Measurements from ENCODE around the gene FOXO4. TPM values are rescaled to one million over a fixed set of nuclear protein-coding genes. Genes with fewer than 3 reads are reported as not detected.

FOXO4 gene
- total and polyA plus RNA-seq, 2 donors, result 9.4 to 12.3 TPM

DNA sequence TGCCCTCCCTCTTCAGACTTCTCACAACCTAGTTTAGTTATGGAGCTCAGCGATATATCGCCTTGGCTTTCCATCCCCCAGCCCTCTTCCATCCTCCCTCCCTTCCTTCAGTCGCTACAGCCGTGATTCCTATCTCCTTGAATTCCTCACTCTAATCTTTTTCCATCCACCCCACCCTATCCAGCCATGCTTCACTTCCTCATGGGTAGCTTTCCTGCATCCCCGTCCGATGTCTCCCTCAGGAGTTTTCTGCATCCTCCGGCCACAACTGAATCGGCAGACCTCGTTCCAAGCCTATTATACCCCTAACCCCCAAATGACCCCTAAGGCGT is 28.0 kb upstream of the FOXO4 start:
- no peak for DNase-seq (ENCODE audit: low read depth in 6 of 9, low spot score in 9 of 9)
- Histone ChIP-seq H3K36me3 (ENCODE audit: control insufficient read depth in 2 of 2, insufficient read depth in 2 of 2, low read length in 1 of 2) (peaks cover 0 to 2% of the 10 kb centered on the region in 2 donors), H3K9me3 (ENCODE audit: control insufficient read depth in 2 of 2, insufficient read depth in 1 of 2, low read length in 1 of 2) (no peaks in the 10 kb centered on the region), H3K4me3 (ENCODE audit: low read length in 2 of 2) (peak overlapping the region; percentile 59 to 65), H3K27ac (ENCODE audit: low read depth in 1 of 2, low read length in 1 of 2) (peak overlapping the region in 1 of 2 donors; percentile 23), H3K27me3 (ENCODE audit: control insufficient read depth in 2 of 2, insufficient read depth in 1 of 2, low read length in 1 of 2) (no peaks in the 10 kb centered on the region), H3K4me1 (ENCODE audit: control insufficient read depth in 2 of 2, insufficient read depth in 2 of 2, low read length in 2 of 2) (peaks cover 0 to 2% of the 10 kb centered on the region in 2 donors)
- 1% methylated on average over 10 of the region's 10 CpGs for WGBS

DNA sequence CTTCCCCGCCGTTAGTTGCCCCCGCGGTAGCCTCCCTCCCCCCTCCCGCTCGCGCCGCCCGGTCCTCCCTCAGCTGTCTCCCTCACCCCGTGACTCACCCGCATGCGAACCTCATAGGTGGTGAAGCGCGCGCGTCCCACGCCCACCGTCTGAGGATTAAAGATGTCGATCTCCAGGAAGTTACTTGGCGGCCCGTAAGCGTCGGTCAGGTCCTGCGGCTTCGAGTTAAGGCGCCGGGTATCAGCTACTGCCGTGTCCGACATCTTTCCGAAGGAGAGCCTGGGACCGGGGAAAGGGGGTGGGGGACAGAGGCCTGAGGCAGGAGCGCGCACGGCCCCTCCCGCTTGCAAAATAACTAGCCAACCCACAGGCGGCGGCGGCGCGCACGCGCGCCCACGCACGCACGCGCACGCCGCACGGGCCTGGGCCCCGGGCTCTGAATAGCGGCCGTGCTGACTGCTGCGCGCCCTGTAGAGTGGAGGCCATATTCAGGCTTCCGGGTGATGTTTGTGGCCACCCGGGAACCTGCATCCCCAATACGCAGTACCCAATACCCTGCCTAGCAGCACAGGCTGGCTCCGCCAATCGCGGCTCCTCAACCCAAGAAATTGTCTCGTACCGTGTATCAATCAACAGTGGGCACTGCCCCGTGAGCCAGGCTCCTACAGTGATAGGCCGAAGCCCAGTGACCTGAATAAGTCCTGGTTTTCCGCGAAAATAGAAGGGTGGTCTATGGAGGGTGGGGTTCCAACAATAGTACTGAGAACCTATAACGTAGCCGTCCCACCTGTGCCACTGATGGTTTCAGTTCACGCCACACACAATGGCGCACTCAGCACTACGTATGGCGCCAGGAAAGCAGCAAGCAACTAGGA is 27.4 kb upstream of the FOXO4 start, which contains the start of gene SNX12:
TSS of gene SNX12 (minus strand) at position 291 of the 875 bp plus-strand sequence. CDS start at position 263, 28 bp downstream.
- DNase-seq (ENCODE audit: low read depth in 6 of 9, low spot score in 9 of 9), result peak; percentile 66 to 94 (median 85)
- Histone ChIP-seq H3K4me1 (ENCODE audit: control insufficient read depth in 2 of 2, insufficient read depth in 2 of 2, low read length in 2 of 2) (peaks cover 0 to 2% of the 10 kb centered on the region in 2 donors), H3K27ac (ENCODE audit: low read depth in 1 of 2, low read length in 1 of 2) (peak within 1 kb of the TSS; percentile 85 to 88), H3K4me3 (ENCODE audit: low read length in 2 of 2) (peak within 1 kb of the TSS; percentile 59 to 65), H3K36me3 (ENCODE audit: control insufficient read depth in 2 of 2, insufficient read depth in 2 of 2, low read length in 1 of 2) (no peaks in the 10 kb centered on the region), H3K27me3 (ENCODE audit: control insufficient read depth in 2 of 2, insufficient read depth in 1 of 2, low read length in 1 of 2) (no peaks in the 10 kb centered on the region), H3K9me3 (ENCODE audit: control insufficient read depth in 2 of 2, insufficient read depth in 1 of 2, low read length in 1 of 2) (no peaks in the 10 kb centered on the region)
- under 1% methylated on average over 73 of the region's 73 CpGs for WGBS

DNA sequence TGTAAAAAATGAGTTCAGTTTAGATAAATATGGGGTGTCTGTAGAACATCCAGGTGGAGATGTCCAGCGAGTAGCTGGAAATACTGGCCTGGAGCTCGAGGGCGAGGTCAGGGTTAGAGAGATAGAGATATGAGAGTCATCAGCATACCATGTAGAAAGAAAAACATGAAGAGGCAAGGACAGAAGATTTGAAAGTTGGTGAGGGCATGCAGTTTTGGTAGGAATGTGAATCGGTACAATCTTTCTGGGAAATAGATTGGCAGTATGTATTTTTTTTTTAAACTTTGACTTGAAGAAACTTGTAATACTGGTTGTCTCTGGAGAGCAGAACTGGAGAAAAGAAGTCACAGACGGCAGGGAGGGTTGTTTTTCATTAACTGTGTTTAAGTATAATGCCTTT is 25.1 kb upstream of the FOXO4 start:
- WGBS, result 95% methylated on average over 5 of the region's 5 CpGs
- no peaks in the 10 kb centered on the region for H3K36me3 ChIP-seq (ENCODE audit: control insufficient read depth in 2 of 2, insufficient read depth in 2 of 2, low read length in 1 of 2)
- no peak for DNase-seq (ENCODE audit: low read depth in 6 of 9, low spot score in 9 of 9)
- H3K27me3 ChIP-seq (ENCODE audit: control insufficient read depth in 2 of 2, insufficient read depth in 1 of 2, low read length in 1 of 2), result no peaks in the 10 kb centered on the region
- H3K27ac ChIP-seq (ENCODE audit: low read depth in 1 of 2, low read length in 1 of 2), result no peak overlapping the region
- H3K9me3 ChIP-seq (ENCODE audit: control insufficient read depth in 2 of 2, insufficient read depth in 1 of 2, low read length in 1 of 2), result no peaks in the 10 kb centered on the region
- no peak overlapping the region for H3K4me3 ChIP-seq (ENCODE audit: low read length in 2 of 2)
- H3K4me1 ChIP-seq (ENCODE audit: control insufficient read depth in 2 of 2, insufficient read depth in 2 of 2, low read length in 2 of 2), result peaks cover 0 to 2% of the 10 kb centered on the region in 2 donors

DNA sequence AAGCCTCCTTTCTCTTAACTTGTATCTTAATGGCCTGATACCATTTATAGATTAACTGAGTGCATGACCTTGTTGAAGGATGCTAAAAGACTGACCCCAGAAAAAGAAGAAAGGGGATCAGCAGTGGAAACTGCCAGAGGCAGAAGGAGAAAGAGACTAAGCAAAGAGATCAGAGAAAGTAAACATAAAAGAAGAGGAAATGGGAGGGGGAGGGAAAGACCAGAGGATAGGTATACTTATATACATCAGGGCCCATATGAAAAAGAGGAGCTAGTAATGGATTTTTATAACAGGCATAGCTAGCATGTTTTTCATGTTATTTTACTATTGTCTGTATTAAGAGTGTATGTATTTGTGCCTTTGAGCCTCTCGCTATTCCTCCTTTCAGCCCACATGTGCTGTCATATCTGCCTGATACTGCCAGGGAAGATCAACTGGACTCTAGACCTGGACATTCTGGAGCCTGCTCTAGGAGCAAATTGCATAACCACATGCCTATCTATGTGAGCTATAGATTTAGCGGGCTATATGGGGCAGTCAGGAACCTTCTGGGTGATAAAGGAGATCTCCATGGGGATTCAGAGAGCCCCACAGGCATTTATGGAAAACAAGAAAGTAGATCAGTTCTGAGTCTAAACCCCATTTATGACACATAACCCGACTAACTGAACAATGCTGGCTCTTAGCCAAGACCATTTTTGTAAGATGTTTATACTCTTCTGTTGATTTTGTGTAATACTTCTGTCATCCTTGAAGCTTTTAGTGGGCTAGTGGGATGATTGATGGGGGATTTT is 14.1 kb upstream of the FOXO4 start:
- H3K36me3 ChIP-seq (ENCODE audit: control insufficient read depth in 2 of 2, insufficient read depth in 2 of 2, low read length in 1 of 2), result no peaks in the 10 kb centered on the region
- DNase-seq (ENCODE audit: low read depth in 6 of 9, low spot score in 9 of 9), result peak in 1 of 9 donors; percentile 51
- H3K4me1 ChIP-seq (ENCODE audit: control insufficient read depth in 2 of 2, insufficient read depth in 2 of 2, low read length in 2 of 2), result peaks cover 3 to 4% of the 10 kb centered on the region in 2 donors
- 86% methylated on average over 3 of the region's 3 CpGs for WGBS
- no peaks in the 10 kb centered on the region for H3K9me3 ChIP-seq (ENCODE audit: control insufficient read depth in 2 of 2, insufficient read depth in 1 of 2, low read length in 1 of 2)
- no peaks in the 10 kb centered on the region for H3K27me3 ChIP-seq (ENCODE audit: control insufficient read depth in 2 of 2, insufficient read depth in 1 of 2, low read length in 1 of 2)
- H3K27ac ChIP-seq (ENCODE audit: low read depth in 1 of 2, low read length in 1 of 2), result no peak overlapping the region
- H3K4me3 ChIP-seq (ENCODE audit: low read length in 2 of 2), result no peak overlapping the region

DNA sequence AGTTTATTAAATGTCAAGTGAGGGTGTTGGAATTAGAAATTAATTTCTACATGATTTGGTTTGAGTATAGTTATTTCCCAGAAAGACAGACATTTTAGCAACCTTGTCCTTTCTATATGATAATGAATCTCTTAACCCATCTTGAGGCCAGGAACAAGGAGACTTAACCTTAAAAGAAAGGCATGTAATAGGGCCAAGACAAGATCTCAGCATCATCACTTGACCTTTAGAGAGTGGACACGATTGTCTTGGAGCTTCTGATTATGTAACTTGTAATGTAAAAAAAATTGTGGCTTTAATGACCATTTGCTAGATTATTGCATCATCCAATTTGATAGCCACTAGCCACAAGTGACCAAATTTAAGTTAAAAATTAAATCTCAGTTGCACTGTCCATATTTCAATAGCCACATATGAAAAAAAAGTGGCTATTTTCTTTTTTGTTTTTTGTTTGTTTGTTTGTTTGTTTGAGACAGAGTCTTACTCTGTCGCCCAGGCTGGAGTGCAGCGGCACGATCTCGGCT is 13.5 kb upstream of the FOXO4 start:
- Histone ChIP-seq H3K9me3 (ENCODE audit: control insufficient read depth in 2 of 2, insufficient read depth in 1 of 2, low read length in 1 of 2) (no peaks in the 10 kb centered on the region), H3K36me3 (ENCODE audit: control insufficient read depth in 2 of 2, insufficient read depth in 2 of 2, low read length in 1 of 2) (no peaks in the 10 kb centered on the region), H3K27ac (ENCODE audit: low read depth in 1 of 2, low read length in 1 of 2) (no peak overlapping the region), H3K27me3 (ENCODE audit: control insufficient read depth in 2 of 2, insufficient read depth in 1 of 2, low read length in 1 of 2) (no peaks in the 10 kb centered on the region), H3K4me1 (ENCODE audit: control insufficient read depth in 2 of 2, insufficient read depth in 2 of 2, low read length in 2 of 2) (peaks cover 3 to 4% of the 10 kb centered on the region in 2 donors), H3K4me3 (ENCODE audit: low read length in 2 of 2) (no peak overlapping the region)
- 95% methylated on average over 5 of the region's 5 CpGs for WGBS
- no peak for DNase-seq (ENCODE audit: low read depth in 6 of 9, low spot score in 9 of 9)

DNA sequence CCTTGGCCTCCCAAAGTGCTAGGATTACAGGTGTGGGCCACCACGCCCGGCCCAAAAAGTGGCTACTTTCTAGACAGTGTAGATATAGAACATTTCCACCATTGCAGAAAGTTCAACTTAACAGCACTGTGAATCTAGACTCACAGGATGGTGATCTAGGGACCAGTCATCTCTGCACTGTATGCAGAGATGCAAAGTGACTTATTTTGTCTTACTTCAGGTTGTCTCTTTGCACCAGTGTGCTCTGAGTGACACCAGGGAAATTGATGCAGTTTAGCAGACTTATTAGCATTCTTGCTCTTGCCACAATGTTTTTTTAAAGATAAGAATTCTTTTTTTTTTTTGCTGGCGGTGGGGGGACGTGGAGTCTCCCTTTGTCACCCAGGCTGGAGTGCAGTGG is 12.8 kb upstream of the FOXO4 start:
- 96% methylated on average over 4 of the region's 4 CpGs for WGBS
- no peaks in the 10 kb centered on the region for H3K9me3 ChIP-seq (ENCODE audit: control insufficient read depth in 2 of 2, insufficient read depth in 1 of 2, low read length in 1 of 2)
- no peak for DNase-seq (ENCODE audit: low read depth in 6 of 9, low spot score in 9 of 9)

DNA sequence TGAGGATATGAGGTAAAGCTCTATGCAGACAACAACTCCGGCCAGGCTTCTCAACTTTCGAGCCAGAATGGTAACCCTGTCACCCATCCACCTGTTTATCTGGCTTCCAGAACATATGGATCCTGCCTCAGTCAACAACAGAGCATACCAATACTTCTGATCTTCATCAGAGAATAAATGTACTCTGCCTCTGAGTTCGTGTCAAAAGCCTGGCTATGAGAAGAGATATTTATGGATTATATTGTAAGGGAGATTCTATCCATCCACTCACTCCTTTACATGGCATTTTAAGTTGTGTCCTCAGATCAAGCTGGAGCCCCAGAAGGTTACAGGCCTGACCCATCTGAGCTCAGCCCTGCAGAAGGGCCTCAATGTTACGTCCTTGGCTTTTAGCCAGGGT is 9.8 kb upstream of the FOXO4 start:
- no peaks in the 10 kb centered on the region for H3K9me3 ChIP-seq (ENCODE audit: control insufficient read depth in 2 of 2, insufficient read depth in 1 of 2, low read length in 1 of 2)
- peaks cover 3 to 4% of the 10 kb centered on the region in 2 donors for H3K4me1 ChIP-seq (ENCODE audit: control insufficient read depth in 2 of 2, insufficient read depth in 2 of 2, low read length in 2 of 2)
- H3K4me3 ChIP-seq (ENCODE audit: low read length in 2 of 2), result no peak overlapping the region
- no peak overlapping the region for H3K27ac ChIP-seq (ENCODE audit: low read depth in 1 of 2, low read length in 1 of 2)
- no peaks in the 10 kb centered on the region for H3K27me3 ChIP-seq (ENCODE audit: control insufficient read depth in 2 of 2, insufficient read depth in 1 of 2, low read length in 1 of 2)
- DNase-seq (ENCODE audit: low read depth in 6 of 9, low spot score in 9 of 9), result no peak
- WGBS, result 96% methylated on average over 4 of the region's 4 CpGs
- H3K36me3 ChIP-seq (ENCODE audit: control insufficient read depth in 2 of 2, insufficient read depth in 2 of 2, low read length in 1 of 2), result no peaks in the 10 kb centered on the region

More for the DNA sequence above, 12.8 kb upstream of the FOXO4 start:
- H3K27ac ChIP-seq (ENCODE audit: low read depth in 1 of 2, low read length in 1 of 2), result no peak overlapping the region
- peaks cover 3 to 4% of the 10 kb centered on the region in 2 donors for H3K4me1 ChIP-seq (ENCODE audit: control insufficient read depth in 2 of 2, insufficient read depth in 2 of 2, low read length in 2 of 2)
- H3K4me3 ChIP-seq (ENCODE audit: low read length in 2 of 2), result no peak overlapping the region
- no peaks in the 10 kb centered on the region for H3K36me3 ChIP-seq (ENCODE audit: control insufficient read depth in 2 of 2, insufficient read depth in 2 of 2, low read length in 1 of 2)
- H3K27me3 ChIP-seq (ENCODE audit: control insufficient read depth in 2 of 2, insufficient read depth in 1 of 2, low read length in 1 of 2), result no peaks in the 10 kb centered on the region

DNA sequence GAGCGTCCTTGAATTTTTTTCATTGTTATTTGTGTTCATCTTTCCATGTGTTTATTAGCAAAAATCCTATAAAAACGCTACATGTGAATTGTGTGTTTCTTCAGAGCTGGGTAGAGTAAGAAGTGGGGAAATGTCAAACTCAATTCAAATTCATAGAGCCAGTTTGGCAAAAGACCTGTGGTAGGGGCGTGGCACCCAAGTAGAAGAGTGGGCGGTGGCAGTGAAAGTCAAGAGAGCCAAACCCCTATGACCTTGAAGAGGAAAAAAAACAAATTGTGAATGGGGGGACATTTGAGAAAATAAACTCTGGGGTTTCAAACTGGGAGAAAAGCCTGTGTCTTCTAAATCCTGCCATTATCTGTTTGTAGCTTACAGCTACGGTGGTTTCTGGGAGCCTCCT is 4.4 kb upstream of the FOXO4 start:
- WGBS, result 97% methylated on average over 5 of the region's 5 CpGs
- DNase-seq (ENCODE audit: low read depth in 6 of 9, low spot score in 9 of 9), result no peak
- no peaks in the 10 kb centered on the region for H3K4me1 ChIP-seq (ENCODE audit: control insufficient read depth in 2 of 2, insufficient read depth in 2 of 2, low read length in 2 of 2)
- no peak overlapping the region for H3K27ac ChIP-seq (ENCODE audit: low read depth in 1 of 2, low read length in 1 of 2)
- peaks cover 0 to under 1% of the 10 kb centered on the region in 2 donors for H3K27me3 ChIP-seq (ENCODE audit: control insufficient read depth in 2 of 2, insufficient read depth in 1 of 2, low read length in 1 of 2)
- H3K9me3 ChIP-seq (ENCODE audit: control insufficient read depth in 2 of 2, insufficient read depth in 1 of 2, low read length in 1 of 2), result no peaks in the 10 kb centered on the region
- H3K36me3 ChIP-seq (ENCODE audit: control insufficient read depth in 2 of 2, insufficient read depth in 2 of 2, low read length in 1 of 2), result no peaks in the 10 kb centered on the region
- no peak overlapping the region for H3K4me3 ChIP-seq (ENCODE audit: low read length in 2 of 2)

DNA sequence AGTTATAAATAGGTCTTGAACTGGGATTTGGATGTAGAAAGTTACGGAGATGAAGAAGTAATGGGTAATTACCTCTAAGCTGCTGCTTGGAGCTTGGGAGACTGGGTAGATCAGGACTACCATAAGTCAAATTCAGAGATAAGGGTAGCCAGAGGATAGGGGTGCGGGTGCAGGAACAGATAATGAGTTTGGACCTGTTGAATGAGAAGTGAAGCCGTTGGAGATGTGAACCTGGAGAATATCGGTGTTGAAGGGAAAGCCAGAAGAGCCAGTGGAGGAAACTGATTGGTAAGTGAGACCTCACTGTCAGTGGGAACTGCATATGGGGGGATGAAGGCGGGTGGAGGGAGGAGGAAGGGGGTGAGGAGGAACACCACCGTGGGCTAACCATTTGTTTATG is 618 bp upstream of the FOXO4 start:
- Histone ChIP-seq H3K4me1 (ENCODE audit: control insufficient read depth in 2 of 2, insufficient read depth in 2 of 2, low read length in 2 of 2) (peaks cover 3 to 26% of the 10 kb centered on the region in 2 donors), H3K4me3 (ENCODE audit: low read length in 2 of 2) (peak overlapping the region; percentile 54 to 63), H3K27ac (ENCODE audit: low read depth in 1 of 2, low read length in 1 of 2) (no peak overlapping the region), H3K36me3 (ENCODE audit: control insufficient read depth in 2 of 2, insufficient read depth in 2 of 2, low read length in 1 of 2) (no peaks in the 10 kb centered on the region), H3K9me3 (ENCODE audit: control insufficient read depth in 2 of 2, insufficient read depth in 1 of 2, low read length in 1 of 2) (no peaks in the 10 kb centered on the region), H3K27me3 (ENCODE audit: control insufficient read depth in 2 of 2, insufficient read depth in 1 of 2, low read length in 1 of 2) (peaks cover 0 to 5% of the 10 kb centered on the region in 2 donors)
- 31% methylated on average over 6 of the region's 6 CpGs for WGBS
- no peak for DNase-seq (ENCODE audit: low read depth in 6 of 9, low spot score in 9 of 9)

Data from thymus (tissue), 11 donors.